NCI-H1436 (cell line): Measurements from ENCODE around the gene GPC5.

ENCODE experiments used
- DNase-seq: peaks from one replicate; lab custom pipeline; 2025; lab: John Stamatoyannopoulos, UW

Gene GPC5

DNA sequence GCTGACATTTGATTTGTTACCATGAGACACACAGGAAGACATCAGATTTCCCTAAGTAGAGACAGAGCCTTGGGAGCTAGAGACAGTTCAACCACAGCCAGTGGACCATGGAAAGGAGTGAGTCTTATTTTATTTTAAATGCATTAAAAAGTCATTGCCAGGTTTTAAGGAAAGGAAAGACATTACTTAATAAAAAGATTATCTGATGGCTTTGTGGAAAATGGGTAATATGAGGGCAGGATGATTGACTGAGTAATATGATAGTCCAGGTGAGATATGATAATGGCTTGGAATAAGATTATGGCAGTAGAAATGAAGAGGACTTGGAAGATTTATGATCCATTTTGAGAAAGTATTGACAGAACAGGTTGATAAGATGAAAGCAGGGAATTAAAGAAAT, 580.1 kb downstream of the GPC5 start:
- DNase-seq: no peak

DNA sequence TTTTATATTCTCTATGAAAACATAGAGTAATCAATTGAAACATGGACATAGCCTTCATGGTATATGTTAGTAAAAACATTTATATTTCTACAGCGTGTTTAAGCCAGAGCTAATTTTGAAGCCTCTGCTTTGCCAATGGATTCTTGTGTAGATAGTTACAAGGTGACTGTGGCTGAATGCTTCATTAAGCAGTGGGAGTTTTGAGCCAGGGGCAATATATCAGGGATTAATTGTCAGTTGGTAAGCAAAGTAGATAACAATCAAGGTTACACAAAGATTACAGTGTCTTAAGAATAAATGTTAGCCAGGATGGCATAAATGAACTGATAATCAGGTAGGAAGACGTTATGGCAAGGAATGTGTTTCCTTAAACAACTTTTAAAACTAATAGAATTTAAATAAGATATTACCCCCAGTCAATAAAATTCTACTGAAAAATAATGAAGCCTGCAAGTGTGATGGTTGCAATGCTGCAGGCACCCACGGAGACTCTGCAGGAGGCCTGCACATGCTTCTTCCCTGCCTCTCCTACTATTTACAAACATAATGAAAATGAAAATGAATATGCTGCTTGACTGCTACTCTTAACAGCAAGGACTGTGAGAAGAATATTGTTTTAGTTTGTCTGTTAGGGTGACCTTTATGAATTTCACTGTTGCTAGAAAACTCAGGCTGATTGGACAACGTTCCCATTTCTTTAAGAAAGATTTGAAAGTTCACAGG, 588.5 kb downstream of the GPC5 start:
- DNase-seq: no peak

GRCh38 chr13:91988331-91988730, 589.9 kb downstream of the GPC5 start:
- no peak for DNase-seq

GRCh38 chr13:92012787-92013186, 614.4 kb downstream of the GPC5 start:
- no peak for DNase-seq

DNA sequence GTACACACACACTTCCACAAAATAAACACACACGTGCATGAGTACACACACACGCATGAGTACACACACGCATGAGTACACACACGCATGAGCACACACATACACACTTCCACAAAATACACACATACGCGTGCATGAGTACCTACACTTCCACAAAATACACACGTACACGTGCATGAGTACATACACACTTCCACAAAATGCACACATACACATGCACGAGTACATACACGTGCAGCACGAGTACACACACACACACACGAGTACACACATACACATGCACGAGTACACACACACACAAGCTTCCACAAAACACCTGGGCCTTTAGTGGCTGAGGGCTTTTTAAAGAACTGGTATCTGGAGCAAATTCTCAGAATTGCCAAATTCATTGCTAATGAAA, 619.3 kb downstream of the GPC5 start:
- no peak for DNase-seq

GRCh38 chr13:92028695-92029094, 630.3 kb downstream of the GPC5 start:
- no peak for DNase-seq

- DNase-seq: no peak
Observed at GRCh38 chr13:92029641-92030040, 631.2 kb downstream of the GPC5 start.

- no peak for DNase-seq
Observed at GRCh38 chr13:92038905-92039304, 640.5 kb downstream of the GPC5 start.

DNA sequence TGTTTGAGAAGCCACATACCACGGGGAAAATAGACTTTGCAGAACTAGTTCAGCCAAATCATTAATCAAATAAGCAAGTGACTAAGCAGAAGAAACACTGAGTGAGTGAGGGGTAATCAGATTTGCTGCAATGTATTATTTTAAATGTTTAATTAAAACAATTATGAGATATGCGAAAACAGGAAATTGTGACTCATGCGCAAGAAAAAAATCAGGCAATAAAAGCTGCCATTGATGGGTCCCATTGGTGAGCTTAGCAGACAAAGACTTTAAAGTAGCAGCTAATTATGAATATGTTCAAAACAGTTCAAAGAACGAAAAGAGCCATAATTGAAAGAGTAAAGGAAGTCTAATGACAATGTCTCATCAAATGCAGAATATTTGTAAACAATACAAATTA, 644.1 kb downstream of the GPC5 start:
- DNase-seq: no peak

DNA sequence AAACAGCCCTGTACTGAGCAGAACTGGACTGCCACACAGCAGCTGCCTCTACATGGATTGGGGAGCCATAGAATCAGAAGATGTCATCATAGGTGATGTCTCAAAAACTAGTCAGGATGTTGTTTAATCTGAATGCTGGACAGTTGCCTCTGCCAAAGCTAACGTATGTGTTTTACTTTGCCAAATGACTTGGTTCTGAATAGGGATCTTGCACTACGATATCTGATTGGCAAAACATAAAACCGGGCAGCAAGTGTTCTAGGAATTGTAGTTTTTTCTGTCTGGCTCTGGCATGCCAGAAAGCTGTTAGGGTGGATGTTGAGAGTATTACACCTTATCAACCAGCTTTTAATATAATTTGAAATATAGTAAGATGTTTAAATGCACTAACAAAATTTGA, 645.9 kb downstream of the GPC5 start:
- DNase-seq: no peak

DNA sequence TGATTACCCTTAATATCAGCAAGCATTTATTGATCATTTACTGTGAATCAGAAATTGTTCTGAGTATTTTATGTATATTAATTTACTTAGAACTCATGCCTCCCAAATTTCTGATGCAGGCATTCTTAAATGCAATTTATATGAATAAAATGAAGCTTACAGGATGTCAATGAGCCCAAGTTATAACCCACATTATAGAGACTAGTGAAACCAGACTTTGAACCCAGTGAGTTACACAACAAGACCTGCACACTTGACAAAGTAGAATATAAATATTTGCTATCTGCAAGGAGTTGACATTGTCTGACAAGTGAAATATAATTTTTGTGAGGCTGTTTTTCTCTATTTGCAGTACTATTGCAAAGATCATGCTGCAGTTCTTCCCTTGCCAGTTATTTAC, 656.0 kb downstream of the GPC5 start:
- no peak for DNase-seq

GRCh38 chr13:92074658-92075057, 676.2 kb downstream of the GPC5 start:
- DNase-seq: no peak

DNA sequence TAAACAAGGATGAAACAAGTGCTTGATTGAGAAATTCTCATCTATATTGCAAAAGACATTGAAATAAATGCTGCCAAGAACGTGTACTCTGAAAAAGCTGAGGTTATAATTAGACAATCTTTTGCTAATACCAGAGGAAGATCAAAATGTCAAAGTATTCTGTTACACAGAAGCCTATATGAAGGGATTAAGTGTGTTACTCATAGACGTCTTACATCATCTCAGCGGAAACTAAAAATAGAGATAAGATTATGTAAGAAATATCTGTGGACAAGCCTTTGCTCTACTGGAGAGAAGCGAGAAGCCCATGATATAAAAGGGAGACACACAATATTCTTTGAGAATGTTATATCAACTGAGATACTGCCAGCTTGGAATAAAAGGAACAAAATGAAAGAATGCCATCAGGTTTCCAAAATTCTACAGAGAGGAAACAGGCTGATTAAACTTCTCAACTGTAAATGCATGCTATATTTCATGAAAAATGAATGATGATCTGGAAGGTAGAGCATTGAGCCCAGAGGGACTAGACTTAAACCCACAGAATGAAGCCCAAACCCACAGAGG, 699.0 kb downstream of the GPC5 start:
- DNase-seq: no peak

DNA sequence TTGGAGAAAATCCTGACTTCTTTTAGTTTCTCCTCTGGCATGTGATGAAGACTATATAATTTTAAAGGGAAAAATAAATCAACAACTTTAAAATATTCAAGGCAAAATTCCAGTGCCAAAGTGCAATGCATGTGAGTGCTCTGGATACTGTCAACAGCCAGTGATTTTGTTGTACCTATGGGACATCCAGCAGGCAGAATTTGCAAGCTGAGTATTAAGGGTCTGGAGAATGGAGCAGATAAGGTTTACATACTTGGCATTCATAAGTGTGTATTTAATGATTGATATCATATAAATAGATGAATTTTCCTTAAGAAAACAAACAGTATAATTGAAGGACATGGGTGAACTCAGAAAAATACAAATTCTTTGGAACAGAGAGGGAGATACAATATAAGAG, 703.4 kb downstream of the GPC5 start:
- no peak for DNase-seq

DNA sequence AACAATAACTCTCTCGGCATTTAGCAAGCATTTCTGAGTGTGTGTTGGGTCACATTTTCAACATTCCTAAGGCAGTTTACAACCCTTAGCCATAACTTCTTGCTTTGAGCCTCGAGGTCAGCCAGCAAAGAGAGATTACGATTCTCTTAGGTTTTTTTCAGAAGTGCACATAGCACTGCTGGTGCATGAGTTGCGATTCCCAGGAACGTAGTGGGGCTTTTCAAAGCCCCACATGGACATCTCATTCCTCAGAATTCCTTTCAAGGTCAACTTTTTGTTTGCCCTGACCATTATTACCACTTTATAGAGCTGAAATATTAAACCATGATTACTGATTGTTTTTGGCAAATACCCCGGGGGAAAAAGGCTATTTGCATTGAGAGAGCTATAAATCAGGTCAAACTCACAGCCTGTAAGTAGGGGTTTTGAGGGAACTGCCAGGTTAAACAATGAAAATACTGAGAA, 705.3 kb downstream of the GPC5 start:
- no peak for DNase-seq

- no peak for DNase-seq
Observed at GRCh38 chr13:92122186-92122853, 723.9 kb downstream of the GPC5 start.

DNA sequence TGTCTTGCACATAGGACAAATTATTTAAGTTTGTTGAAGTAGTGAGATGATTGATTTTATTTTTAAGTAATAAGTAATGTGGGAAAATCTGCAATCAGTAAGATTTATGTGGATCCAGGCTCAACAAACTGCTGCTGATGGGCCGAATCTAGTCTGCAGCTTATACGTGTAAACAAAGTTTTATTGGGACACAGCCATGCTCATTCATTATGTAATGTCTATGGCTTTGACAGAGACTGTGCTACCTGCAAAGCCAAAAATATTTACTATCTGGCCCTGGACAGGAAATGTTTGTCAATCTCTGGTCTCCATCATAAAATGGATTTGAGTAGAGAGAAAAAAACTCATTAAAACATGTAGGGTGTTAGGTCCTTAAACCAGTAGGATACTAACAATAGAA, 728.0 kb downstream of the GPC5 start:
- no peak for DNase-seq

- no peak for DNase-seq
Observed at GRCh38 chr13:92135509-92135908, 737.1 kb downstream of the GPC5 start.

GRCh38 chr13:92136449-92137155, 738.2 kb downstream of the GPC5 start:
- DNase-seq: no peak

DNA sequence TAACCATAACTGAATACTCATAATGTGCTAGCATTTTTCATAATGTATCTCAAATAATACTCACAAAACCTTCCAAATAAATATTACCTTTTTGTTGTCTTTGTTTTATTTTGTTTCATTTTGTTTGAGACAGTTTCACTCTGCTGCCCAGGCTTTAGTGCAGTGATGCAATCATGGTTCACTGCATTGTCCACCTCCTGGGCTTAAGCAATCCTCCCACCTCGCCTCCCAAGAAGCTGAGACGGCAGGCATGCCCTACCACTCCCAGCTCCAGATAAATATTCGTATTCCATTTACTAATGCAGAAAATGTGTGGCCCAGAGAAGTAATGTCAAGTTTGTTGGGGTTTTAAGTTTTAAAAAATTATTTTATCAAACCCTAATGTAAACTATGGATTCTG, 739.1 kb downstream of the GPC5 start:
- DNase-seq: no peak

DNA sequence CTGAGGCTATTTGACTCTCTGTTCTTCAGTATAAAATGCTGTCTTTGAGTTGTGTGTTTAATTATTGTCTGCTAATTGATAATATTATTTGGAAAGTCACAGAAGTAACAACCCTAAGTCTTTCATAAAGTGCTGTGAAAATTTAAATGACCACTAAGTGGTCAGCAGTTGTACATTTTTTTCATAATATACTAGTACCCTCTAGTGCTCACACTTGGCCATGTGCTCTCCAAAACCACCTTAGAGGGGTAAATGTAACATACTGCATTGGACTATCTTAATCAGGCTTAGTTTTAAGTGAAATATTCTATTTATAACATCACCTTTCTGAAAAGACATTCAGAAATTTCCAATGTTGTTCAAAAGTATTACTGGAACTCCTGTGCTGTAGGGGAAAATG, 745.3 kb downstream of the GPC5 start:
- no peak for DNase-seq

GRCh38 chr13:92150606-92151005, 752.2 kb downstream of the GPC5 start:
- no peak for DNase-seq

- DNase-seq: no peak
Observed at GRCh38 chr13:92158346-92158745, 759.9 kb downstream of the GPC5 start.
